Gastrocnemius medialis (tissue), 4 donors: ENCODE results near the gene SERPINA5.

ENCODE experiments used
- POLR2A ChIP-seq, 2 donors: fragments of 450-650 bp; IDR thresholded peaks; one replicate each; pipeline ENCODE4 v1.6.1; 2017; ENCODE audit warnings: antibody characterized with exemption in 2 of 2, mild to moderate bottlenecking in 2 of 2, moderate library complexity in 2 of 2
- TF ChIP-seq, protein P1 (sequence below), 5 experiments: fragments of 450-650 bp in 3 of 5; fragments of 200-600 bp in 2 of 5; sonication (generic) in 2 of 5; IDR thresholded peaks in 4 of 5; conservative IDR thresholded peaks in 1 of 5; 1 replicate in 4 of 5; 2 replicates in 1 of 5; pipeline ENCODE4 v1.5.1; 2016 to 2019; ENCODE audit warnings: antibody characterized with exemption in 5 of 5, mild to moderate bottlenecking in 3 of 5, moderate library complexity in 3 of 5

DNA sequence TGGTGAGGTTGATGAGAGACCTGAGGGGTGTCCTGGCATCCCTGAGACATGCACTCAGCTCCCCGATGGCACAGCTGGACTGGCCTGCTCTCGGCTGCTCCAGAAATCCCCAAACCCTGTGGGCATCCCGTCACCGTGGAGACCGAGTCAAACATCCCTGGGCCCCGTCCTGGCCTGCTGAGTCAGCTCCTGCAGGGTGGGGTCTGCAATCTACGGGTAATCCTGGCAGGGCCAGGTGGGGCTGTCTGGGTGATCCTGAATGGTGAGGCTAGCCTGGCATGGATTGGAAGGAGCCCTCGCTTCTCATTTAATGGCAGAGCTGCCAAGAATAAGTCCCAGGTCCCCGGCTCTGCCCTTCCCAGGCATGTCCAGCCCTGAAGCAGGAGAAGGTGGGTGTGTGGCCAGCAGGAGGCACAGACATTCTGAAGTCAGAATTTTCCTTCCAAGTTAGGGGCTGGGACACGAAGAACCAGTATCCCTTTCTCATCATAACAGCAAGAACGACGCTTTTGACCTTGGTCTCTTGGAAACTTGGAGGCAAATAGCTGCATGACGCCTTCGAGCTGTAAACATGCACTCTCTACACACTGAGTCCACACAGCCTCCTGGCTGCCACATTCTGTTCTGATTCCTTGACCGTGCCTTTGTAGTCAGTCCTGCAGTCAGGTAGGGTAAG is 37.6 kb upstream of the SERPINA5 start:
- TF ChIP-seq, protein P1, sequence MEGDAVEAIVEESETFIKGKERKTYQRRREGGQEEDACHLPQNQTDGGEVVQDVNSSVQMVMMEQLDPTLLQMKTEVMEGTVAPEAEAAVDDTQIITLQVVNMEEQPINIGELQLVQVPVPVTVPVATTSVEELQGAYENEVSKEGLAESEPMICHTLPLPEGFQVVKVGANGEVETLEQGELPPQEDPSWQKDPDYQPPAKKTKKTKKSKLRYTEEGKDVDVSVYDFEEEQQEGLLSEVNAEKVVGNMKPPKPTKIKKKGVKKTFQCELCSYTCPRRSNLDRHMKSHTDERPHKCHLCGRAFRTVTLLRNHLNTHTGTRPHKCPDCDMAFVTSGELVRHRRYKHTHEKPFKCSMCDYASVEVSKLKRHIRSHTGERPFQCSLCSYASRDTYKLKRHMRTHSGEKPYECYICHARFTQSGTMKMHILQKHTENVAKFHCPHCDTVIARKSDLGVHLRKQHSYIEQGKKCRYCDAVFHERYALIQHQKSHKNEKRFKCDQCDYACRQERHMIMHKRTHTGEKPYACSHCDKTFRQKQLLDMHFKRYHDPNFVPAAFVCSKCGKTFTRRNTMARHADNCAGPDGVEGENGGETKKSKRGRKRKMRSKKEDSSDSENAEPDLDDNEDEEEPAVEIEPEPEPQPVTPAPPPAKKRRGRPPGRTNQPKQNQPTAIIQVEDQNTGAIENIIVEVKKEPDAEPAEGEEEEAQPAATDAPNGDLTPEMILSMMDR (IDR thresholded peaks at IDR 0.05 in 4 of 5, conservative IDR thresholded peaks at IDR 0.05 in 1 of 5) = no peak
- no peak for TF ChIP-seq POLR2A (IDR thresholded peaks at IDR 0.05)
